Measurements from ENCODE around the gene KRTAP21-3. TPM values are rescaled to one million over a fixed set of nuclear protein-coding genes. Genes with fewer than 3 reads are reported as not detected.
A peak's percentile ranks its signal among the peaks of the same experiment; 100 is the strongest.

The KRTAP21-3 gene
- total and polyA plus RNA-seq, 2 experiments from 2014 or later, result not detected

GRCh38 chr21:30714946-30715345 lies 3.6 kb downstream of the KRTAP21-3 start:
- Histone ChIP-seq H3K9me2 (ENCODE audit: insufficient read depth) (no peaks in the 10 kb centered on the region), H4K20me1 (replicated peaks; ENCODE audit: insufficient read depth) (no peaks in the 10 kb centered on the region), H3K4me2 (no peak overlapping the region), H3K27me3 (ENCODE audit: insufficient read depth) (no peaks in the 10 kb centered on the region), H2AFZ (no peak overlapping the region), H3K4me1 (ENCODE audit: insufficient read depth) (peaks cover 3% of the 10 kb centered on the region), H3K4me3 (no peak overlapping the region), H3K79me2 (replicated peaks; ENCODE audit: insufficient read depth) (no peaks in the 10 kb centered on the region), H3K36me3 (ENCODE audit: insufficient read depth) (no peaks in the 10 kb centered on the region), H3F3A (replicated peaks; ENCODE audit: low read depth) (no peaks in the 10 kb centered on the region), H3K27ac (ENCODE audit: low read depth) (no peak overlapping the region)
- Mint-ChIP-seq H3K4me1 (no peaks in the 10 kb centered on the region), H3K4me3 (no peak overlapping the region), H3K9me3 (no peaks in the 10 kb centered on the region), H3K27me3 (ENCODE audit: insufficient read depth, low read depth, poor library complexity) (peaks cover 2% of the 10 kb centered on the region), H3K36me3 (ENCODE audit: low read depth) (no peaks in the 10 kb centered on the region), H3K27ac (no peak overlapping the region)
- TF ChIP-seq, protein P1, sequence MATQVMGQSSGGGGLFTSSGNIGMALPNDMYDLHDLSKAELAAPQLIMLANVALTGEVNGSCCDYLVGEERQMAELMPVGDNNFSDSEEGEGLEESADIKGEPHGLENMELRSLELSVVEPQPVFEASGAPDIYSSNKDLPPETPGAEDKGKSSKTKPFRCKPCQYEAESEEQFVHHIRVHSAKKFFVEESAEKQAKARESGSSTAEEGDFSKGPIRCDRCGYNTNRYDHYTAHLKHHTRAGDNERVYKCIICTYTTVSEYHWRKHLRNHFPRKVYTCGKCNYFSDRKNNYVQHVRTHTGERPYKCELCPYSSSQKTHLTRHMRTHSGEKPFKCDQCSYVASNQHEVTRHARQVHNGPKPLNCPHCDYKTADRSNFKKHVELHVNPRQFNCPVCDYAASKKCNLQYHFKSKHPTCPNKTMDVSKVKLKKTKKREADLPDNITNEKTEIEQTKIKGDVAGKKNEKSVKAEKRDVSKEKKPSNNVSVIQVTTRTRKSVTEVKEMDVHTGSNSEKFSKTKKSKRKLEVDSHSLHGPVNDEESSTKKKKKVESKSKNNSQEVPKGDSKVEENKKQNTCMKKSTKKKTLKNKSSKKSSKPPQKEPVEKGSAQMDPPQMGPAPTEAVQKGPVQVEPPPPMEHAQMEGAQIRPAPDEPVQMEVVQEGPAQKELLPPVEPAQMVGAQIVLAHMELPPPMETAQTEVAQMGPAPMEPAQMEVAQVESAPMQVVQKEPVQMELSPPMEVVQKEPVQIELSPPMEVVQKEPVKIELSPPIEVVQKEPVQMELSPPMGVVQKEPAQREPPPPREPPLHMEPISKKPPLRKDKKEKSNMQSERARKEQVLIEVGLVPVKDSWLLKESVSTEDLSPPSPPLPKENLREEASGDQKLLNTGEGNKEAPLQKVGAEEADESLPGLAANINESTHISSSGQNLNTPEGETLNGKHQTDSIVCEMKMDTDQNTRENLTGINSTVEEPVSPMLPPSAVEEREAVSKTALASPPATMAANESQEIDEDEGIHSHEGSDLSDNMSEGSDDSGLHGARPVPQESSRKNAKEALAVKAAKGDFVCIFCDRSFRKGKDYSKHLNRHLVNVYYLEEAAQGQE (IDR thresholded peaks at IDR 0.05; ENCODE audit: unreplicated experiment), result no peak
- TF ChIP-seq POLR2AphosphoS5 (IDR thresholded peaks at IDR 0.05; ENCODE audit: low read depth), result no peak
- TF ChIP-seq, protein P2, sequence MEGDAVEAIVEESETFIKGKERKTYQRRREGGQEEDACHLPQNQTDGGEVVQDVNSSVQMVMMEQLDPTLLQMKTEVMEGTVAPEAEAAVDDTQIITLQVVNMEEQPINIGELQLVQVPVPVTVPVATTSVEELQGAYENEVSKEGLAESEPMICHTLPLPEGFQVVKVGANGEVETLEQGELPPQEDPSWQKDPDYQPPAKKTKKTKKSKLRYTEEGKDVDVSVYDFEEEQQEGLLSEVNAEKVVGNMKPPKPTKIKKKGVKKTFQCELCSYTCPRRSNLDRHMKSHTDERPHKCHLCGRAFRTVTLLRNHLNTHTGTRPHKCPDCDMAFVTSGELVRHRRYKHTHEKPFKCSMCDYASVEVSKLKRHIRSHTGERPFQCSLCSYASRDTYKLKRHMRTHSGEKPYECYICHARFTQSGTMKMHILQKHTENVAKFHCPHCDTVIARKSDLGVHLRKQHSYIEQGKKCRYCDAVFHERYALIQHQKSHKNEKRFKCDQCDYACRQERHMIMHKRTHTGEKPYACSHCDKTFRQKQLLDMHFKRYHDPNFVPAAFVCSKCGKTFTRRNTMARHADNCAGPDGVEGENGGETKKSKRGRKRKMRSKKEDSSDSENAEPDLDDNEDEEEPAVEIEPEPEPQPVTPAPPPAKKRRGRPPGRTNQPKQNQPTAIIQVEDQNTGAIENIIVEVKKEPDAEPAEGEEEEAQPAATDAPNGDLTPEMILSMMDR (conservative IDR thresholded peaks at IDR 0.05; ENCODE audit: low read depth in 2 of 2), result no peak
- no peak for TF ChIP-seq ZNF114 (CRISPR knock-in tag; IDR thresholded peaks at IDR 0.05)
- ATAC-seq (no peak), DNase-seq (ENCODE audit: low spot score) (no peak)

GRCh38 chr21:30714456-30714855 lies 4.1 kb downstream of the KRTAP21-3 start:
- peaks cover 2% of the 10 kb centered on the region for H3K27me3 Mint-ChIP-seq (ENCODE audit: insufficient read depth, low read depth, poor library complexity)
- 0 out of 3 replicates have a peak, but pooled peaks have one; percentile 25 for ATAC-seq
- Histone ChIP-seq H3K27ac (ENCODE audit: low read depth) (no peak overlapping the region), H3K4me3 (no peak overlapping the region), H3F3A (replicated peaks; ENCODE audit: low read depth) (no peaks in the 10 kb centered on the region), H3K4me1 (ENCODE audit: insufficient read depth) (peaks cover 3% of the 10 kb centered on the region), H3K79me2 (replicated peaks; ENCODE audit: insufficient read depth) (no peaks in the 10 kb centered on the region), H3K36me3 (ENCODE audit: insufficient read depth) (no peaks in the 10 kb centered on the region), H3K27me3 (ENCODE audit: insufficient read depth) (no peaks in the 10 kb centered on the region), H3K4me2 (no peak overlapping the region), H4K20me1 (replicated peaks; ENCODE audit: insufficient read depth) (no peaks in the 10 kb centered on the region), H2AFZ (no peak overlapping the region), H3K9me2 (ENCODE audit: insufficient read depth) (no peaks in the 10 kb centered on the region)
- H3K27ac Mint-ChIP-seq, result no peak overlapping the region
- no peak overlapping the region for H3K4me3 Mint-ChIP-seq
- H3K9me3 Mint-ChIP-seq, result no peaks in the 10 kb centered on the region
- no peaks in the 10 kb centered on the region for H3K4me1 Mint-ChIP-seq
- no peaks in the 10 kb centered on the region for H3K36me3 Mint-ChIP-seq (ENCODE audit: low read depth)
- peak; percentile 28 for DNase-seq (ENCODE audit: low spot score)
- TF ChIP-seq, protein P2 (conservative IDR thresholded peaks at IDR 0.05; ENCODE audit: low read depth in 2 of 2), result peak; percentile 32 to 48; a peak in 3 of 4 replicates
- no peak for TF ChIP-seq ZNF114 (CRISPR knock-in tag; IDR thresholded peaks at IDR 0.05)
- TF ChIP-seq, protein P3, sequence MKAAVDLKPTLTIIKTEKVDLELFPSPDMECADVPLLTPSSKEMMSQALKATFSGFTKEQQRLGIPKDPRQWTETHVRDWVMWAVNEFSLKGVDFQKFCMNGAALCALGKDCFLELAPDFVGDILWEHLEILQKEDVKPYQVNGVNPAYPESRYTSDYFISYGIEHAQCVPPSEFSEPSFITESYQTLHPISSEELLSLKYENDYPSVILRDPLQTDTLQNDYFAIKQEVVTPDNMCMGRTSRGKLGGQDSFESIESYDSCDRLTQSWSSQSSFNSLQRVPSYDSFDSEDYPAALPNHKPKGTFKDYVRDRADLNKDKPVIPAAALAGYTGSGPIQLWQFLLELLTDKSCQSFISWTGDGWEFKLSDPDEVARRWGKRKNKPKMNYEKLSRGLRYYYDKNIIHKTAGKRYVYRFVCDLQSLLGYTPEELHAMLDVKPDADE (IDR thresholded peaks at IDR 0.05), result no peak
- no peak for TF ChIP-seq STAT1 (IDR thresholded peaks at IDR 0.05; ENCODE audit: unreplicated experiment)
- TF ChIP-seq NANOG (IDR thresholded peaks at IDR 0.05; ENCODE audit: borderline replicate concordance), result no peak
- no peak for TF ChIP-seq EZH2phosphoT487 (IDR thresholded peaks at IDR 0.05; ENCODE audit: unreplicated experiment)
- TF ChIP-seq JUNB (IDR thresholded peaks at IDR 0.05; ENCODE audit: unreplicated experiment), result no peak
